ENCODE measurements around the gene ANGPTL7.

The ANGPTL7 gene

GRCh38 chr1:11143907-11144306 is 45.2 kb upstream of the ANGPTL7 start:
- Histone ChIP-seq H3K9ac (ENCODE audit: low read depth, low read length) (no peak overlapping the region), H3K4me3 (ENCODE audit: low read depth in 1 of 2, low read length in 2 of 2) (no peak overlapping the region), H4K20me1 (ENCODE audit: insufficient read depth, low read length) (no peaks in the 10 kb centered on the region), H3K4me2 (ENCODE audit: insufficient read depth, low read length) (no peak overlapping the region), H3K79me2 (ENCODE audit: insufficient read depth, low read length) (no peaks in the 10 kb centered on the region), H3K27me3 (ENCODE audit: insufficient read depth, low read length, poor library complexity) (no peaks in the 10 kb centered on the region), H3K9me3 (ENCODE audit: insufficient read depth, low read length, severe bottlenecking) (no peaks in the 10 kb centered on the region), H3K36me3 (ENCODE audit: insufficient read depth, low read length) (peaks cover 82% of the 10 kb centered on the region), H3K4me1 (ENCODE audit: insufficient read depth, low read length) (no peaks in the 10 kb centered on the region), H2AFZ (ENCODE audit: low read depth, low read length) (no peak overlapping the region), H3K27ac (ENCODE audit: low read length) (no peak overlapping the region)
- ATAC-seq (ENCODE audit: insufficient read depth, low read depth) (no peak), DNase-seq (no peak)
- TF ChIP-seq EZH2 (IDR thresholded peaks at IDR 0.05; ENCODE audit: borderline replicate concordance, low read depth, low read length, severe bottlenecking) = no peak
- TF ChIP-seq, protein P1, sequence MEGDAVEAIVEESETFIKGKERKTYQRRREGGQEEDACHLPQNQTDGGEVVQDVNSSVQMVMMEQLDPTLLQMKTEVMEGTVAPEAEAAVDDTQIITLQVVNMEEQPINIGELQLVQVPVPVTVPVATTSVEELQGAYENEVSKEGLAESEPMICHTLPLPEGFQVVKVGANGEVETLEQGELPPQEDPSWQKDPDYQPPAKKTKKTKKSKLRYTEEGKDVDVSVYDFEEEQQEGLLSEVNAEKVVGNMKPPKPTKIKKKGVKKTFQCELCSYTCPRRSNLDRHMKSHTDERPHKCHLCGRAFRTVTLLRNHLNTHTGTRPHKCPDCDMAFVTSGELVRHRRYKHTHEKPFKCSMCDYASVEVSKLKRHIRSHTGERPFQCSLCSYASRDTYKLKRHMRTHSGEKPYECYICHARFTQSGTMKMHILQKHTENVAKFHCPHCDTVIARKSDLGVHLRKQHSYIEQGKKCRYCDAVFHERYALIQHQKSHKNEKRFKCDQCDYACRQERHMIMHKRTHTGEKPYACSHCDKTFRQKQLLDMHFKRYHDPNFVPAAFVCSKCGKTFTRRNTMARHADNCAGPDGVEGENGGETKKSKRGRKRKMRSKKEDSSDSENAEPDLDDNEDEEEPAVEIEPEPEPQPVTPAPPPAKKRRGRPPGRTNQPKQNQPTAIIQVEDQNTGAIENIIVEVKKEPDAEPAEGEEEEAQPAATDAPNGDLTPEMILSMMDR (IDR thresholded peaks at IDR 0.05; ENCODE audit: borderline replicate concordance, extremely low read depth, low read length, poor library complexity, severe bottlenecking) = no peak

- H3K36me3 ChIP-seq (ENCODE audit: insufficient read depth, low read length) = peaks cover 83% of the 10 kb centered on the region
- H3K79me2 ChIP-seq (ENCODE audit: insufficient read depth, low read length) = no peaks in the 10 kb centered on the region
- no peaks in the 10 kb centered on the region for H3K9me3 ChIP-seq (ENCODE audit: insufficient read depth, low read length, severe bottlenecking)
- H3K4me1 ChIP-seq (ENCODE audit: insufficient read depth, low read length) = no peaks in the 10 kb centered on the region
- H4K20me1 ChIP-seq (ENCODE audit: insufficient read depth, low read length) = no peaks in the 10 kb centered on the region
- H3K27ac ChIP-seq (ENCODE audit: low read length) = no peak overlapping the region
- H3K9ac ChIP-seq (ENCODE audit: low read depth, low read length) = no peak overlapping the region
- no peak overlapping the region for H3K4me3 ChIP-seq (ENCODE audit: low read depth in 1 of 2, low read length in 2 of 2)
- no peaks in the 10 kb centered on the region for H3K27me3 ChIP-seq (ENCODE audit: insufficient read depth, low read length, poor library complexity)
- no peak overlapping the region for H2AFZ ChIP-seq (ENCODE audit: low read depth, low read length)
- ATAC-seq (ENCODE audit: insufficient read depth, low read depth) (no peak), DNase-seq (no peak)
- TF ChIP-seq, protein P1 (IDR thresholded peaks at IDR 0.05; ENCODE audit: borderline replicate concordance, extremely low read depth, low read length, poor library complexity, severe bottlenecking) = no peak
- no peak for TF ChIP-seq EZH2 (IDR thresholded peaks at IDR 0.05; ENCODE audit: borderline replicate concordance, low read depth, low read length, severe bottlenecking)
- H3K4me2 ChIP-seq (ENCODE audit: insufficient read depth, low read length) = no peak overlapping the region
These were observed 44.4 kb upstream of the ANGPTL7 start for GRCh38 chr1:11144570-11145256.

GRCh38 chr1:11145741-11146140 is 43.4 kb upstream of the ANGPTL7 start:
- Histone ChIP-seq H3K79me2 (ENCODE audit: insufficient read depth, low read length) (no peaks in the 10 kb centered on the region), H2AFZ (ENCODE audit: low read depth, low read length) (no peak overlapping the region), H3K4me1 (ENCODE audit: insufficient read depth, low read length) (no peaks in the 10 kb centered on the region), H3K27ac (ENCODE audit: low read length) (no peak overlapping the region), H4K20me1 (ENCODE audit: insufficient read depth, low read length) (no peaks in the 10 kb centered on the region), H3K9ac (ENCODE audit: low read depth, low read length) (no peak overlapping the region), H3K9me3 (ENCODE audit: insufficient read depth, low read length, severe bottlenecking) (no peaks in the 10 kb centered on the region), H3K4me3 (ENCODE audit: low read depth in 1 of 2, low read length in 2 of 2) (no peak overlapping the region), H3K27me3 (ENCODE audit: insufficient read depth, low read length, poor library complexity) (no peaks in the 10 kb centered on the region), H3K36me3 (ENCODE audit: insufficient read depth, low read length) (peaks cover 84% of the 10 kb centered on the region), H3K4me2 (ENCODE audit: insufficient read depth, low read length) (no peak overlapping the region)
- DNase-seq = no peak
- TF ChIP-seq EZH2 (IDR thresholded peaks at IDR 0.05; ENCODE audit: borderline replicate concordance, low read depth, low read length, severe bottlenecking) = no peak
- TF ChIP-seq, protein P1 (IDR thresholded peaks at IDR 0.05; ENCODE audit: borderline replicate concordance, extremely low read depth, low read length, poor library complexity, severe bottlenecking) = no peak
- ATAC-seq (ENCODE audit: insufficient read depth, low read depth) = no peak
